Brain microvascular endothelial cell (primary cell): ENCODE data around the gene MST1R.
"Not testable (repeated sequence)": the region's sequence is repeated elsewhere in the genome, so short reads cannot be mapped to it uniquely, and the experiment has no call there.

Source experiments
- DNase-seq: peaks from one replicate; pipeline ENCODE4 v3.0.0-alpha.2; 2020
- H3K27ac ChIP-seq: fragments of 250-450 bp; sonication (Bioruptor Pico); 2 replicates; pipeline ENCODE4 v1.5.1; 2020; ENCODE audit warnings: mild to moderate bottlenecking, moderate library complexity
- H3K27me3 ChIP-seq: fragments of 250-450 bp; sonication (Bioruptor Pico); replicated peaks from 2 replicates; pipeline ENCODE4 v1.5.1; 2020; ENCODE audit warnings: mild to moderate bottlenecking
- H3K36me3 ChIP-seq: fragments of 250-450 bp; sonication (Bioruptor Pico); replicated peaks from 2 replicates; pipeline ENCODE4 v1.5.1; 2020; ENCODE audit warnings: mild to moderate bottlenecking
- H3K4me3 ChIP-seq: 2 replicates; pipeline ENCODE4 v1.5.1; 2011; ENCODE audit warnings: low read depth, mild to moderate bottlenecking, control low read depth, low read length, moderate library complexity
- CTCF ChIP-seq: IDR thresholded peaks from 2 replicates; pipeline ENCODE4 v1.5.1; 2011; ENCODE audit warnings: low read depth, mild to moderate bottlenecking, moderate library complexity, low read length, control low read depth, inconsistent platforms; ENCODE audit errors: missing control alignments
- in situ Hi-C: cut with HindIII; loops from 2 replicates; pipeline ENCODE4 v1.10.0; 2017; ENCODE audit warnings: low sequenced_read_pairs, low pct_ligation_motif_present

Gene MST1R

GRCh38 chr3:49908373-49909199, 4.9 kb upstream of the MST1R start:
- Histone ChIP-seq H3K4me3 (no peak overlapping the region), H3K27ac (no peak overlapping the region), H3K36me3 (peaks cover 19% of the 10 kb centered on the region), H3K27me3 (no peaks in the 10 kb centered on the region)
- in situ Hi-C loops: no loop called here
- no peak for TF ChIP-seq CTCF
- peak; percentile 22 for DNase-seq

GRCh38 chr3:49906073-49906743, 2.5 kb upstream of the MST1R start:
- DNase-seq: peak; percentile 28
- Histone ChIP-seq H3K27me3 (no peaks in the 10 kb centered on the region), H3K27ac (no peak overlapping the region), H3K4me3 (peak overlapping the region; percentile 35), H3K36me3 (peaks cover 13% of the 10 kb centered on the region)
- TF ChIP-seq CTCF: peak; percentile 83
- in situ Hi-C loops: no loop called here

- in situ Hi-C loops, H3K27me3 ChIP-seq, DNase-seq, H3K27ac ChIP-seq, H3K4me3 ChIP-seq, H3K36me3 ChIP-seq: not testable (repeated sequence)
Measured at GRCh38 chr3:49904448-49904847, 775 bp upstream of the MST1R start.

GRCh38 chr3:49902511-49903345, 945 bp downstream of the MST1R start:
- TF ChIP-seq CTCF: no peak
- in situ Hi-C loops: no loop called here
- Histone ChIP-seq H3K4me3 (no peak overlapping the region), H3K36me3 (no peaks in the 10 kb centered on the region), H3K27me3 (no peaks in the 10 kb centered on the region), H3K27ac (no peak overlapping the region)
- DNase-seq: no peak

GRCh38 chr3:49901366-49902339, 2.0 kb downstream of the MST1R start:
- no peak overlapping the region for H3K27ac ChIP-seq
- DNase-seq: no peak
- H3K36me3 ChIP-seq: no peaks in the 10 kb centered on the region
- in situ Hi-C loops: no loop called here
- no peaks in the 10 kb centered on the region for H3K27me3 ChIP-seq
- no peak overlapping the region for H3K4me3 ChIP-seq
- TF ChIP-seq CTCF: no peak
